Hepatocyte (in vitro differentiated cells): ENCODE results near the gene TTLL10. TPM values are rescaled to one million over a fixed set of nuclear protein-coding genes. Genes with fewer than 3 reads are reported as not detected.

Source experiments
- DNase-seq: peaks from one replicate; pipeline ENCODE4 v3.0.0-alpha.2; 2016; ENCODE audit warnings: low spot score
- H2AFZ ChIP-seq: fragments of 200-600 bp; sonication (generic); 2 replicates; pipeline ENCODE4 v1.6.0; 2016; ENCODE audit warnings: antibody characterized with exemption, mild to moderate bottlenecking
- H3K27ac ChIP-seq: fragments of 200-600 bp; sonication (generic); 2 replicates; pipeline ENCODE4 v1.5.1; 2016; ENCODE audit warnings: mild to moderate bottlenecking
- H3K27me3 ChIP-seq: fragments of 200-600 bp; sonication (generic); 2 replicates; pipeline ENCODE4 v1.6.1; 2016
- H3K36me3 ChIP-seq: fragments of 200-600 bp; sonication (generic); replicated peaks from 2 replicates; pipeline ENCODE4 v1.5.1; 2016; ENCODE audit warnings: low read depth; ENCODE audit not compliant: insufficient read depth
- H3K4me1 ChIP-seq: fragments of 200-600 bp; sonication (generic); 2 replicates; pipeline ENCODE4 v1.5.1; 2016; ENCODE audit warnings: mild to moderate bottlenecking, moderate library complexity; ENCODE audit not compliant: insufficient read depth
- H3K4me2 ChIP-seq: fragments of 200-600 bp; sonication (generic); 2 replicates; pipeline ENCODE4 v1.6.0; 2016
- H3K4me3 ChIP-seq: fragments of 200-600 bp; sonication (generic); 2 replicates; pipeline ENCODE4 v1.5.1; 2016; ENCODE audit warnings: mild to moderate bottlenecking
- H3K79me2 ChIP-seq: fragments of 200-600 bp; sonication (generic); 2 replicates; pipeline ENCODE4 v1.6.0; 2017; ENCODE audit warnings: mild to moderate bottlenecking
- H3K9me2 ChIP-seq: fragments of 200-600 bp; sonication (generic); replicated peaks from 2 replicates; pipeline ENCODE4 v1.6.0; 2017; ENCODE audit warnings: mild to moderate bottlenecking; ENCODE audit not compliant: insufficient read depth
- H3K9me3 ChIP-seq: fragments of 200-600 bp; sonication (generic); 2 replicates; pipeline ENCODE4 v1.5.1; 2016; ENCODE audit warnings: low read depth, mild to moderate bottlenecking
- H4K20me1 ChIP-seq: fragments of 200-600 bp; sonication (generic); 2 replicates; pipeline ENCODE4 v1.6.0; 2016; ENCODE audit warnings: mild to moderate bottlenecking; ENCODE audit not compliant: insufficient read depth, poor library complexity, severe bottlenecking
- EZH2 ChIP-seq: fragments of 200-600 bp; sonication (generic); IDR thresholded peaks from 2 replicates; pipeline ENCODE4 v1.6.1; 2016; ENCODE audit warnings: antibody characterized with exemption, mild to moderate bottlenecking, borderline replicate concordance
- EZH2phosphoT487 ChIP-seq: fragments of 200-600 bp; sonication (generic); IDR thresholded peaks from one replicate; pipeline ENCODE4 v1.6.1; 2018; ENCODE audit warnings: antibody characterized with exemption, mild to moderate bottlenecking, low read depth, moderate library complexity; ENCODE audit not compliant: unreplicated experiment, severe bottlenecking
- WGBS: methylation state at CpG from one replicate; pipeline ENCODE4 v1.1.6; 2016; ENCODE audit warnings: low lambda C conversion rate; ENCODE audit errors: missing lambda C conversion rate; 5-methylcytosine and 5-hydroxymethylcytosine counted together
- polyA plus RNA-seq: library from polyadenylated mRNA; unstranded; fragments of >200 nt; fragmentation: Nextera tagmentation; extraction: Ambion mirVana; gene quantifications from 2 replicates; pipeline ENCODE4 v1.2.1, GENCODE V29; 2016
- total RNA-seq: library from RNA; depleted of rRNA; stranded (reverse); fragments of >200 nt; gene quantifications from 2 replicates; pipeline ENCODE4 v1.2.3, GENCODE V29; 2014
- TF ChIP-seq, protein P1 (sequence below): fragments of 200-600 bp; sonication (generic); IDR thresholded peaks from 2 replicates; pipeline ENCODE4 v1.5.1; 2016; ENCODE audit warnings: antibody characterized with exemption, mild to moderate bottlenecking; ENCODE audit not compliant: poor library complexity

TTLL10 gene
- total and polyA plus RNA-seq, 2 experiments from 2014 or later: 0.69 TPM; not detected in 1

DNA sequence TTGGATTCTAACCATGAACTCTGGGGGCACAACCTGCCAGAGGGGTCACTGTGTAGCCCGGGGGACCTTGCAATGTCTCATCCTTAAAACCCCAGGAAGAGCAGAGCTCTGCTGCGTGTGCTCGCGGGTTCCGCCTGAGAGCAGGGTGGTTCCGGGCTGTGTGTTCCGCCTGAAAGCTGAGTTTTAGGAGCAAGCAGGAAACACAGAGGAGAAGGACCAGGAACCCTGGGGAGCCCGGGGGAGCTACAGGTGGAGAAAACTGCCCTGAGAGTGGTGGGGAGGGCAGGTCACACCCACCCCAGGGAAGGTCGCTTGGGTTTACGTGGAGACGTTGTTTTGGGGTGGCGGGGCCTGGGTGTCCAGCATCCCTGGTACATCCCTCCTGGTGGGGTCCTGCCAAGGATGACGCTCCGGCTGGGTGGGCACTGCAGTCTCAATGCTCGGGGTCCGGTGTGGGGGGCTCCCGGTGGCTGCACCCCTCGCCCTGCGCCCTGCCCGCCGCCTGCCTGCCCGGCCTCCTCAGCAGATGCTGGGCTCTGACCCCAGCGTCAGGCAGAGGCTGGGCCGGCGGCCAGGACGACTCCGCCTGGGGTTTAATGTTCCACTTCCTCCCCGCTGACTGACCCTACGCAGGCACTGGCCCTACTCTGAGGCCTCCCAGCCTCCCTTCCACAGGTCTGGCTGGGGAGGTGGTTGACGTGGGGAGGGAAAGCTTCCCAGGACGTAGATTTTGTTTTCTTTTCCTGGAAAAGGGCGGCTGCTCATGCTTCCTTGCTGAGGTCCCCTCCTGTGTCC, 40.5 kb upstream of the TTLL10 start:
- Histone ChIP-seq H2AFZ (no peak overlapping the region), H3K4me2 (no peak overlapping the region), H4K20me1 (no peaks in the 10 kb centered on the region), H3K9me2 (no peaks in the 10 kb centered on the region), H3K9me3 (no peaks in the 10 kb centered on the region), H3K36me3 (no peaks in the 10 kb centered on the region), H3K79me2 (peaks cover 29% of the 10 kb centered on the region), H3K27ac (no peak overlapping the region), H3K4me3 (no peak overlapping the region), H3K27me3 (no peaks in the 10 kb centered on the region), H3K4me1 (peaks cover 39% of the 10 kb centered on the region)
- 79% methylated on average over 28 of the region's 32 CpGs for WGBS
- TF ChIP-seq EZH2phosphoT487 (no peak), EZH2 (no peak)
- TF ChIP-seq, protein P1, sequence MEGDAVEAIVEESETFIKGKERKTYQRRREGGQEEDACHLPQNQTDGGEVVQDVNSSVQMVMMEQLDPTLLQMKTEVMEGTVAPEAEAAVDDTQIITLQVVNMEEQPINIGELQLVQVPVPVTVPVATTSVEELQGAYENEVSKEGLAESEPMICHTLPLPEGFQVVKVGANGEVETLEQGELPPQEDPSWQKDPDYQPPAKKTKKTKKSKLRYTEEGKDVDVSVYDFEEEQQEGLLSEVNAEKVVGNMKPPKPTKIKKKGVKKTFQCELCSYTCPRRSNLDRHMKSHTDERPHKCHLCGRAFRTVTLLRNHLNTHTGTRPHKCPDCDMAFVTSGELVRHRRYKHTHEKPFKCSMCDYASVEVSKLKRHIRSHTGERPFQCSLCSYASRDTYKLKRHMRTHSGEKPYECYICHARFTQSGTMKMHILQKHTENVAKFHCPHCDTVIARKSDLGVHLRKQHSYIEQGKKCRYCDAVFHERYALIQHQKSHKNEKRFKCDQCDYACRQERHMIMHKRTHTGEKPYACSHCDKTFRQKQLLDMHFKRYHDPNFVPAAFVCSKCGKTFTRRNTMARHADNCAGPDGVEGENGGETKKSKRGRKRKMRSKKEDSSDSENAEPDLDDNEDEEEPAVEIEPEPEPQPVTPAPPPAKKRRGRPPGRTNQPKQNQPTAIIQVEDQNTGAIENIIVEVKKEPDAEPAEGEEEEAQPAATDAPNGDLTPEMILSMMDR: no peak
- DNase-seq: no peak

DNA sequence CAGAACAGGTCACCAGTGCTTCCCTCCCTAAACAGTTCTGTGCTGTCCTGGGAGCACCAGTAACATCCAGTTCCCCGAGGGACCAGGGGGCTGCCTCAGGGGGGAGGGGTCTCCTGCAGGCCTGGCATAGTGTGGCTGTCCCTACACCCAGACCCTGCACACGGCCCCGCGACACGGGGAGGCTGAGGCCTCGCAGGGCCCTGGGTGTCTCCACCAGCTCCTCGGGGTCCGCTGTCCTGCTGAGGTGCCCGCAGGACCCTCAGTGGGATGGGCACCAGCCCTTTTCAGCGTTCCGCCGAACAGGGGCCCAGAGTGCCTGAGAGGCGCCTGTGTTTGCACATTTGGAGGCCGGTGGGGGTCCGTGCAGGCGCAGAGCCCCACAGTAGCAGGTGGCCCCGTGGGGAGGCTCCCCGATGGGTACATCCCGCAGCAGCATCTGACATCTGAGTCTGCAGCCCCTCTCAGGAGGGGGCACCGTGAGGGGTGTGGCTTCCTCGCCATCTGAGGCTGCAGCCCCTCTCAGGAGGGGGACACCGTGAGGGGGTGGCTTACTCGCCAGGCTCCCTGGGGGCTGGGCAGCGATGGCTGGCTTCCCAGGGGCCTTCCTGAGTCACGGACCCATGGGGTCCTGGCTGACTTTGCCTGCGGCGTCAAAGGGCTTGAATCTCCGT, 39.2 kb upstream of the TTLL10 start:
- no peak overlapping the region for H3K27ac ChIP-seq
- no peak for DNase-seq
- no peak overlapping the region for H2AFZ ChIP-seq
- H3K4me2 ChIP-seq: no peak overlapping the region
- H3K4me3 ChIP-seq: no peak overlapping the region
- peaks cover 21% of the 10 kb centered on the region for H3K79me2 ChIP-seq
- no peak for TF ChIP-seq EZH2phosphoT487
- no peak for TF ChIP-seq EZH2
- 97% methylated on average over 24 of the region's 28 CpGs for WGBS
- H3K9me2 ChIP-seq: no peaks in the 10 kb centered on the region
- H3K36me3 ChIP-seq: no peaks in the 10 kb centered on the region
- H4K20me1 ChIP-seq: no peaks in the 10 kb centered on the region
- H3K27me3 ChIP-seq: no peaks in the 10 kb centered on the region
- H3K9me3 ChIP-seq: no peaks in the 10 kb centered on the region
- H3K4me1 ChIP-seq: peaks cover 27% of the 10 kb centered on the region

DNA sequence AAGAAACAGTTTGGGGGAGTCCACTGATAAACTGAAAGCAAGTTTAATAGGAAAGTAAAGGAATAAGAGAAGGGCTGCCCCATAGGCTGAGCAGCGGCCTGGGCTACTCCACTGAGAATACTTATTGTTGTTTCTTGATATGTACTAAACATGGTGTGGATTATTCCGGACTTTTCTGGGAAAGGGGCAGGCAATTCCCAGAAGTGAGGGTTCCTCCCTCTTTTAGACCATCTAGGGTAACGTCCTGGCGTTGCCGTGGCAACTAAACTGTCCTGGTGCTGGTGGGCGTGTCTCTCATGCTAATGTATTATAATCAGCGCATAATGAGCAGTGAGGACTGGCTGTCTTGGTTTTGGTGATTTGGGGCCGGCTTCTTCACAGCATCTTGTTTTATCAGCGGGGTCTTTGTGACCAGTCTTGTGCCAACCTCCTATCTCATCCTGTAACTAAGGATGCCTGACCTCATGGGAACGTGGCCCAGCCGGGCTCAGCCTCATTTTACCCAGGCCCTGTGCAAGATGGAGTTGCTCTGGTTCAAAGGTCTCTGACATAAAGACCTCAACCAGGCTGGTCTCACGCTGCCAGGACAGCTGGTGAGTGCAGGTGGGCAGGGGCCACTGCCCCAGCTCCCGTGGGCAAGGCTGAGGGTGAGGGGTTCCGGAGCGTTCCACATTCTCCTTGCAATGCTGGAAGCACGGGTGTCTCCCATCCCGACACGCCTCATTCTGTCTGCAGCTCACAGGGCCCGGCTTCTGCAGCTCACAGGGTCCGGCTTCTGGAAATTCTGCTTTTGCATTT, 38.1 kb upstream of the TTLL10 start:
- peak overlapping the region; percentile 70 for H3K27ac ChIP-seq
- DNase-seq: no peak

More for the DNA sequence above, 38.1 kb upstream of the TTLL10 start:
- 92% methylated on average over 20 of the region's 20 CpGs for WGBS
- H3K4me1 ChIP-seq: peaks cover 23% of the 10 kb centered on the region
- no peak overlapping the region for H2AFZ ChIP-seq
- no peaks in the 10 kb centered on the region for H3K9me3 ChIP-seq
- H4K20me1 ChIP-seq: no peaks in the 10 kb centered on the region
- no peaks in the 10 kb centered on the region for H3K36me3 ChIP-seq
- no peaks in the 10 kb centered on the region for H3K27me3 ChIP-seq
- H3K4me2 ChIP-seq: no peak overlapping the region
- no peaks in the 10 kb centered on the region for H3K9me2 ChIP-seq
- TF ChIP-seq, protein P1: no peak
- TF ChIP-seq EZH2phosphoT487 (no peak), EZH2 (no peak)
- H3K4me3 ChIP-seq: no peak overlapping the region
- H3K79me2 ChIP-seq: peaks cover 20% of the 10 kb centered on the region
